GM23338 (cell line): Measurements from ENCODE around the gene LCP2. TPM values are rescaled to one million over a fixed set of nuclear protein-coding genes. Genes with fewer than 3 reads are reported as not detected.

Experiments used
- ATAC-seq: fragments of 200-7000 bp; cut with Tn5 transposase; 3 replicates; pipeline ENCODE4 v1.9.1; 2020
- DNase-seq: peaks from one replicate; pipeline ENCODE4 v3.0.0-alpha.2; 2015; ENCODE audit warnings: low spot score
- H2AFZ ChIP-seq: fragments of 200-600 bp; sonication (generic); 2 replicates; pipeline ENCODE4 v1.8.0; 2016; ENCODE audit warnings: antibody characterized with exemption, mild to moderate bottlenecking, moderate library complexity
- H3F3A ChIP-seq: fragments of 200-600 bp; sonication (generic); replicated peaks from 2 replicates; pipeline ENCODE4 v1.8.0; 2017; ENCODE audit warnings: antibody characterized with exemption, mixed run types, low read depth
- H3K27ac ChIP-seq: fragments of 200-600 bp; sonication (generic); 2 replicates; pipeline ENCODE4 v1.6.1; 2016; ENCODE audit warnings: low read depth
- H3K27me3 ChIP-seq: fragments of 200-600 bp; sonication (generic); 2 replicates; pipeline ENCODE4 v1.8.0; 2016; ENCODE audit warnings: mild to moderate bottlenecking, mixed run types, moderate library complexity; ENCODE audit not compliant: insufficient read depth
- H3K36me3 ChIP-seq: fragments of 200-600 bp; sonication (generic); 2 replicates; pipeline ENCODE4 v1.8.0; 2016; ENCODE audit warnings: mild to moderate bottlenecking; ENCODE audit not compliant: insufficient read depth
- H3K4me1 ChIP-seq: fragments of 200-600 bp; sonication (generic); 2 replicates; pipeline ENCODE4 v1.8.0; 2016; ENCODE audit warnings: mild to moderate bottlenecking, moderate library complexity; ENCODE audit not compliant: insufficient read depth
- H3K4me2 ChIP-seq: fragments of 200-600 bp; sonication (generic); 2 replicates; pipeline ENCODE4 v1.7.1; 2017; ENCODE audit warnings: mixed run types
- H3K4me3 ChIP-seq: fragments of 200-600 bp; sonication (generic); 2 replicates; pipeline ENCODE4 v1.6.1; 2016; ENCODE audit warnings: mixed run types
- H3K79me2 ChIP-seq: fragments of 200-600 bp; sonication (generic); replicated peaks from 2 replicates; pipeline ENCODE4 v1.8.0; 2017; ENCODE audit warnings: mild to moderate bottlenecking; ENCODE audit not compliant: insufficient read depth
- H3K9me2 ChIP-seq: fragments of 200-600 bp; sonication (generic); 2 replicates; pipeline ENCODE4 v1.8.0; 2017; ENCODE audit not compliant: insufficient read depth
- H4K20me1 ChIP-seq: fragments of 200-600 bp; sonication (generic); replicated peaks from 2 replicates; pipeline ENCODE4 v1.8.0; 2017; ENCODE audit warnings: mild to moderate bottlenecking; ENCODE audit not compliant: insufficient read depth
- H3K27ac Mint-ChIP-seq: 2 replicates; pipeline ENCODE4 v1.8.0; 2020; ENCODE audit warnings: inconsistent platforms, mild to moderate bottlenecking, moderate library complexity, mixed read lengths
- H3K27me3 Mint-ChIP-seq: 3 replicates; pipeline ENCODE4 v1.8.0; 2022; ENCODE audit warnings: low read depth, mild to moderate bottlenecking, moderate library complexity, mixed read lengths, inconsistent platforms; ENCODE audit not compliant: insufficient read depth, poor library complexity
- H3K36me3 Mint-ChIP-seq: 3 replicates; pipeline ENCODE4 v1.8.0; 2021; ENCODE audit warnings: low read depth, mild to moderate bottlenecking, inconsistent platforms, moderate library complexity, mixed read lengths
- H3K4me1 Mint-ChIP-seq: 3 replicates; pipeline ENCODE4 v1.8.0; 2020; ENCODE audit warnings: mild to moderate bottlenecking, inconsistent platforms, mixed read lengths
- H3K4me3 Mint-ChIP-seq: 3 replicates; pipeline ENCODE4 v1.8.0; 2021; ENCODE audit warnings: moderate library complexity, mild to moderate bottlenecking, inconsistent platforms, mixed read lengths
- H3K9me3 Mint-ChIP-seq: 3 replicates; pipeline ENCODE4 v1.8.0; 2020; ENCODE audit warnings: moderate library complexity, mild to moderate bottlenecking, inconsistent platforms, mixed read lengths
- CTCF ChIP-seq, 2 experiments: fragments of 200-600 bp in 1 of 2; sonication (generic) in 1 of 2; conservative IDR thresholded peaks; 2 replicates each; pipeline versions ENCODE4 v1.5.1 to v1.6.1; 2016 to 2017; ENCODE audit warnings: antibody characterized with exemption in 2 of 2, low read depth in 2 of 2, mild to moderate bottlenecking in 2 of 2, moderate library complexity in 1 of 2
- ETS1 ChIP-seq: IDR thresholded peaks from 2 replicates; pipeline ENCODE4 v1.6.1; 2016; ENCODE audit warnings: antibody characterized with exemption
- EZH2 ChIP-seq: fragments of 200-600 bp; sonication (generic); IDR thresholded peaks from one replicate; pipeline ENCODE4 v1.8.0; 2017; ENCODE audit warnings: antibody characterized with exemption, mild to moderate bottlenecking, low read depth; ENCODE audit not compliant: unreplicated experiment
- POLR2AphosphoS5 ChIP-seq: IDR thresholded peaks from 2 replicates; pipeline ENCODE4 v1.6.1; 2016; ENCODE audit warnings: antibody characterized with exemption, low read depth
- STAT1 ChIP-seq: IDR thresholded peaks from one replicate; pipeline ENCODE4 v1.6.1; 2016; ENCODE audit warnings: antibody characterized with exemption; ENCODE audit not compliant: unreplicated experiment
- ZNF114 ChIP-seq: fragments of 250-450 bp; sonication (Bioruptor Pico); IDR thresholded peaks from 2 replicates; pipeline ENCODE4 v1.5.0; 2020; ENCODE audit warnings: mild to moderate bottlenecking, moderate library complexity
- polyA plus RNA-seq: library from polyadenylated mRNA; unstranded; fragments of >200 nt; fragmentation: Nextera tagmentation; extraction: Ambion mirVana; gene quantifications from 2 replicates; pipeline ENCODE4 v1.2.1, GENCODE V29; 2016
- total RNA-seq: library from RNA; depleted of rRNA; stranded (reverse); fragments of >200 nt; shearing (Covaris generic); gene quantifications from 2 replicates; pipeline ENCODE4 v1.2.3, GENCODE V29; 2014
- TF ChIP-seq, protein P1 (sequence below): fragments of 250-450 bp; sonication (Bioruptor Pico); IDR thresholded peaks from 2 replicates; pipeline ENCODE4 v1.5.0; 2020; ENCODE audit warnings: mild to moderate bottlenecking, moderate library complexity

Gene LCP2
- total and polyA plus RNA-seq, 2 experiments from 2014 or later = 0.26 to 0.38 TPM

GRCh38 chr5:170206216-170206615 is 91.4 kb downstream of the LCP2 start (continued):
- TF ChIP-seq, protein P1, sequence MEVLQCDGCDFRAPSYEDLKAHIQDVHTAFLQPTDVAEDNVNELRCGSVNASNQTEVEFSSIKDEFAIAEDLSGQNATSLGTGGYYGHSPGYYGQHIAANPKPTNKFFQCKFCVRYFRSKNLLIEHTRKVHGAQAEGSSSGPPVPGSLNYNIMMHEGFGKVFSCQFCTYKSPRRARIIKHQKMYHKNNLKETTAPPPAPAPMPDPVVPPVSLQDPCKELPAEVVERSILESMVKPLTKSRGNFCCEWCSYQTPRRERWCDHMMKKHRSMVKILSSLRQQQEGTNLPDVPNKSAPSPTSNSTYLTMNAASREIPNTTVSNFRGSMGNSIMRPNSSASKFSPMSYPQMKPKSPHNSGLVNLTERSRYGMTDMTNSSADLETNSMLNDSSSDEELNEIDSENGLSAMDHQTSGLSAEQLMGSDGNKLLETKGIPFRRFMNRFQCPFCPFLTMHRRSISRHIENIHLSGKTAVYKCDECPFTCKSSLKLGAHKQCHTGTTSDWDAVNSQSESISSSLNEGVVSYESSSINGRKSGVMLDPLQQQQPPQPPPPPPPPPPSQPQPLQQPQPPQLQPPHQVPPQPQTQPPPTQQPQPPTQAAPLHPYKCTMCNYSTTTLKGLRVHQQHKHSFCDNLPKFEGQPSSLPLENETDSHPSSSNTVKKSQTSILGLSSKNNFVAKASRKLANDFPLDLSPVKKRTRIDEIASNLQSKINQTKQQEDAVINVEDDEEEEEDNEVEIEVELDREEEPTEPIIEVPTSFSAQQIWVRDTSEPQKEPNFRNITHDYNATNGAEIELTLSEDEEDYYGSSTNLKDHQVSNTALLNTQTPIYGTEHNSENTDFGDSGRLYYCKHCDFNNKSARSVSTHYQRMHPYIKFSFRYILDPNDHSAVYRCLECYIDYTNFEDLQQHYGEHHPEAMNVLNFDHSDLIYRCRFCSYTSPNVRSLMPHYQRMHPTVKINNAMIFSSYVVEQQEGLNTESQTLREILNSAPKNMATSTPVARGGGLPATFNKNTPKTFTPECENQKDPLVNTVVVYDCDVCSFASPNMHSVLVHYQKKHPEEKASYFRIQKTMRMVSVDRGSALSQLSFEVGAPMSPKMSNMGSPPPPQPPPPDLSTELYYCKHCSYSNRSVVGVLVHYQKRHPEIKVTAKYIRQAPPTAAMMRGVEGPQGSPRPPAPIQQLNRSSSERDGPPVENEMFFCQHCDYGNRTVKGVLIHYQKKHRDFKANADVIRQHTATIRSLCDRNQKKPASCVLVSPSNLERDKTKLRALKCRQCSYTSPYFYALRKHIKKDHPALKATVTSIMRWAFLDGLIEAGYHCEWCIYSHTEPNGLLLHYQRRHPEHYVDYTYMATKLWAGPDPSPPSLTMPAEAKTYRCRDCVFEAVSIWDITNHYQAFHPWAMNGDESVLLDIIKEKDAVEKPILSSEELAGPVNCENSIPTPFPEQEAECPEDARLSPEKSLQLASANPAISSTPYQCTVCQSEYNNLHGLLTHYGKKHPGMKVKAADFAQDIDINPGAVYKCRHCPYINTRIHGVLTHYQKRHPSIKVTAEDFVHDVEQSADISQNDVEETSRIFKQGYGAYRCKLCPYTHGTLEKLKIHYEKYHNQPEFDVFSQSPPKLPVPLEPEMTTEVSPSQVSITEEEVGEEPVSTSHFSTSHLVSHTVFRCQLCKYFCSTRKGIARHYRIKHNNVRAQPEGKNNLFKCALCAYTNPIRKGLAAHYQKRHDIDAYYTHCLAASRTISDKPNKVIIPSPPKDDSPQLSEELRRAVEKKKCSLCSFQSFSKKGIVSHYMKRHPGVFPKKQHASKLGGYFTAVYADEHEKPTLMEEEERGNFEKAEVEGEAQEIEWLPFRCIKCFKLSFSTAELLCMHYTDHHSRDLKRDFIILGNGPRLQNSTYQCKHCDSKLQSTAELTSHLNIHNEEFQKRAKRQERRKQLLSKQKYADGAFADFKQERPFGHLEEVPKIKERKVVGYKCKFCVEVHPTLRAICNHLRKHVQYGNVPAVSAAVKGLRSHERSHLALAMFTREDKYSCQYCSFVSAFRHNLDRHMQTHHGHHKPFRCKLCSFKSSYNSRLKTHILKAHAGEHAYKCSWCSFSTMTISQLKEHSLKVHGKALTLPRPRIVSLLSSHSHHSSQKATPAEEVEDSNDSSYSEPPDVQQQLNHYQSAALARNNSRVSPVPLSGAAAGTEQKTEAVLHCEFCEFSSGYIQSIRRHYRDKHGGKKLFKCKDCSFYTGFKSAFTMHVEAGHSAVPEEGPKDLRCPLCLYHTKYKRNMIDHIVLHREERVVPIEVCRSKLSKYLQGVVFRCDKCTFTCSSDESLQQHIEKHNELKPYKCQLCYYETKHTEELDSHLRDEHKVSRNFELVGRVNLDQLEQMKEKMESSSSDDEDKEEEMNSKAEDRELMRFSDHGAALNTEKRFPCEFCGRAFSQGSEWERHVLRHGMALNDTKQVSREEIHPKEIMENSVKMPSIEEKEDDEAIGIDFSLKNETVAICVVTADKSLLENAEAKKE = no peak
- TF ChIP-seq ZNF114 = no peak

- Histone ChIP-seq H3F3A (no peaks in the 10 kb centered on the region), H3K9me2 (no peaks in the 10 kb centered on the region), H3K4me1 (no peaks in the 10 kb centered on the region), H4K20me1 (no peaks in the 10 kb centered on the region), H3K27ac (no peak overlapping the region), H3K27me3 (no peaks in the 10 kb centered on the region), H3K36me3 (no peaks in the 10 kb centered on the region), H3K4me2 (no peak overlapping the region), H3K4me3 (no peak overlapping the region), H2AFZ (no peak overlapping the region), H3K79me2 (no peaks in the 10 kb centered on the region)
- no peak for ATAC-seq
- TF ChIP-seq ETS1 (no peak), POLR2AphosphoS5 (no peak), EZH2 (no peak), CTCF (conservative IDR thresholded peaks at IDR 0.05; ENCODE audit: low read depth in 2 of 2) (no peak), STAT1 (no peak)
- Mint-ChIP-seq H3K4me1 (no peaks in the 10 kb centered on the region), H3K27ac (no peak overlapping the region), H3K4me3 (no peak overlapping the region), H3K36me3 (no peaks in the 10 kb centered on the region), H3K27me3 (no peaks in the 10 kb centered on the region), H3K9me3 (no peaks in the 10 kb centered on the region)
- no peak for DNase-seq
Measured at GRCh38 chr5:170204202-170204601, 93.4 kb downstream of the LCP2 start.
